Measurements from ENCODE around the gene BRWD1. TPM values are rescaled to one million over a fixed set of nuclear protein-coding genes. Genes with fewer than 3 reads are reported as not detected.

Gene BRWD1
- total and polyA plus RNA-seq, 2 of the 13 experiments (the other 11 are each of a cell fraction or from before 2014, with no cell fraction given) = 13.9 to 28.0 TPM

DNA sequence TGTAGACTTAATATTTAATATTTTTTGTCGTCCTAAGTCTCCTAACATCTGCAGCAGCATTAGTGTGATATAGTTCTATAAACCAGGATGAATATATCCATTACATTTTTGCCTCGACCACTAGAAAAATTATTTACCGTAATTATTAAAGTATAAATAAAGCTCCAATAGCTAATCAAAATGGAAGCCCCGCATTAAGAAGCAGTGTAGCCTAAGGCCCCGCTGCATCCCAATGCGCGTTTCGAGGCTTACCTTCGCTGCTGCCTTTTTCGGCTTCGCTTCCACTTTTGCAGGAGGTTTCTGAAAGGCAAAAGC is 34.6 kb upstream of the BRWD1 start (continued):
- TF ChIP-seq SNRNP70 (IDR thresholded peaks at IDR 0.05; ENCODE audit: low read depth, low read length) = no peak
- no peak for TF ChIP-seq EP300 (IDR thresholded peaks at IDR 0.05; ENCODE audit: low read depth in 2 of 2, low read length in 2 of 2)
- TF ChIP-seq EP300 (CRISPR knock-in tag; IDR thresholded peaks at IDR 0.05; ENCODE audit: borderline replicate concordance) = no peak
- TF ChIP-seq, protein P1, sequence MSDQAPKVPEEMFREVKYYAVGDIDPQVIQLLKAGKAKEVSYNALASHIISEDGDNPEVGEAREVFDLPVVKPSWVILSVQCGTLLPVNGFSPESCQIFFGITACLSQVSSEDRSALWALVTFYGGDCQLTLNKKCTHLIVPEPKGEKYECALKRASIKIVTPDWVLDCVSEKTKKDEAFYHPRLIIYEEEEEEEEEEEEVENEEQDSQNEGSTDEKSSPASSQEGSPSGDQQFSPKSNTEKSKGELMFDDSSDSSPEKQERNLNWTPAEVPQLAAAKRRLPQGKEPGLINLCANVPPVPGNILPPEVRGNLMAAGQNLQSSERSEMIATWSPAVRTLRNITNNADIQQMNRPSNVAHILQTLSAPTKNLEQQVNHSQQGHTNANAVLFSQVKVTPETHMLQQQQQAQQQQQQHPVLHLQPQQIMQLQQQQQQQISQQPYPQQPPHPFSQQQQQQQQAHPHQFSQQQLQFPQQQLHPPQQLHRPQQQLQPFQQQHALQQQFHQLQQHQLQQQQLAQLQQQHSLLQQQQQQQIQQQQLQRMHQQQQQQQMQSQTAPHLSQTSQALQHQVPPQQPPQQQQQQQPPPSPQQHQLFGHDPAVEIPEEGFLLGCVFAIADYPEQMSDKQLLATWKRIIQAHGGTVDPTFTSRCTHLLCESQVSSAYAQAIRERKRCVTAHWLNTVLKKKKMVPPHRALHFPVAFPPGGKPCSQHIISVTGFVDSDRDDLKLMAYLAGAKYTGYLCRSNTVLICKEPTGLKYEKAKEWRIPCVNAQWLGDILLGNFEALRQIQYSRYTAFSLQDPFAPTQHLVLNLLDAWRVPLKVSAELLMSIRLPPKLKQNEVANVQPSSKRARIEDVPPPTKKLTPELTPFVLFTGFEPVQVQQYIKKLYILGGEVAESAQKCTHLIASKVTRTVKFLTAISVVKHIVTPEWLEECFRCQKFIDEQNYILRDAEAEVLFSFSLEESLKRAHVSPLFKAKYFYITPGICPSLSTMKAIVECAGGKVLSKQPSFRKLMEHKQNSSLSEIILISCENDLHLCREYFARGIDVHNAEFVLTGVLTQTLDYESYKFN (CRISPR knock-in tag; conservative IDR thresholded peaks at IDR 0.05) = no peak
- 0 out of 2 replicates have a peak, but pooled peaks have one; percentile 24 for TF ChIP-seq IRF2 (CRISPR knock-in tag; IDR thresholded peaks at IDR 0.05)
- TF ChIP-seq NKX3-1 (CRISPR knock-in tag; IDR thresholded peaks at IDR 0.05) = 0 out of 2 replicates have a peak, but pooled peaks have one; percentile 9
- TF ChIP-seq ZNF788 (CRISPR knock-in tag; IDR thresholded peaks at IDR 0.05; ENCODE audit: borderline replicate concordance) = no peak
- no peak for TF ChIP-seq FOSL2 (CRISPR knock-in tag; IDR thresholded peaks at IDR 0.05)

DNA sequence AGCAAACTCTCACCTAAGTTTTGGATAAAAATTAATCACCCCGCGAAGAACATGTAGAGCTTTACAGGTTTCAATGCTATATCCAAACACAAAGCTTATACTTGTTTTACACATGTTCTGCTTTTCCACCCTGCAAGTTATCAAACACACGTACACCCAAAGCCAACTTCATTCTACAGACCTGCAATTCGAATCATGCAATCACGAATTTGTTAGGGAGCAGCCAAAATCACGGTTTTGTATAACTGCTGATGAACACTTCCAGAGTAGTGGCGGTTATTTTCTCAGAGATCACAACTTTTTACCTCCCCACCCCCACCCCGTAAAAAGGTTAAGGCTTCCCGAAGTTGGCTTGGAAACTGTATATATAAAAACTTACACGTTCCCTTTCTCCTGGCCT is 34.1 kb upstream of the BRWD1 start:
- intact Hi-C loops (cut with micrococcal nuclease; ENCODE audit: unreplicated experiment) (no loop called here), in situ Hi-C loops (cut with HindIII; ENCODE audit: extremely low pct_ligation_motif_present, low pct_unique_long_range_greater_than_20kb) (loop anchor here (5.0 to 10.0 kb wide), 2 partner anchors 40 to 97 kb away; partner anchors contain the start of gene LCA5L)
- Histone ChIP-seq H3K4me2 (ENCODE audit: low read depth, low read length) (peak overlapping the region; percentile 86), H3K27me3 (ENCODE audit: control insufficient read depth in 1 of 2, insufficient read depth in 2 of 2, low read length in 2 of 2) (no peaks in the 10 kb centered on the region; a peak in 1 of 5 replicates), H3K79me2 (ENCODE audit: insufficient read depth, low read length) (peaks cover 41% of the 10 kb centered on the region), H2AFZ (ENCODE audit: low read length) (no peak overlapping the region), H3K4me3 (replicated peaks in 1 of 3; ENCODE audit: insufficient read depth in 1 of 3, low read depth in 2 of 3, low read length in 3 of 3) (peak overlapping the region; percentile 97 to 99 (median 98)), H3K9me3 (ENCODE audit: low read length) (no peaks in the 10 kb centered on the region), H3K4me1 (ENCODE audit: insufficient read depth, low read length) (peaks cover 40% of the 10 kb centered on the region), H3K9ac (ENCODE audit: insufficient read depth, low read depth, low read length) (peak overlapping the region; percentile 94), H3K27ac (ENCODE audit: extremely low read length, insufficient read depth, low read length) (peak overlapping the region; percentile 92), H4K20me1 (ENCODE audit: insufficient read depth, low read length) (peaks cover 11% of the 10 kb centered on the region), H3K36me3 (replicated peaks in 1 of 2; ENCODE audit: control insufficient read depth in 1 of 2, insufficient read depth in 2 of 2, low read length in 2 of 2) (peaks cover 2 to 27% of the 10 kb centered on the region in 2 experiments; a peak in 4 of 5 replicates)
- no peak for DNase-seq (ENCODE audit: low spot score)
- no TSS peak for BruUV-seq (replicated peaks)
- CTCF ChIA-PET (ENCODE audit: low intra/inter-chr PET ratio, low total read pairs) = no interaction called here
- no peak for FAIRE-seq
- WGBS (ENCODE audit: low lambda C conversion rate) = 4% methylated on average over 10 of the region's 10 CpGs
- ATAC-seq = no peak
- POLR2A ChIA-PET = interaction anchor here (1.5 to 4.1 kb wide), 5 partner anchors 28 to 40 kb away, joined by 4 to 38 read pairs (median 10); partner anchors contain the start of gene BRWD1
- TF ChIP-seq ZEB1 (IDR thresholded peaks at IDR 0.05; ENCODE audit: insufficient replicate concordance, low read depth) (no peak), KIAA2018 (CRISPR knock-in tag; IDR thresholded peaks at IDR 0.05; ENCODE audit: borderline replicate concordance) (no peak)
- TF ChIP-seq, protein P2, sequence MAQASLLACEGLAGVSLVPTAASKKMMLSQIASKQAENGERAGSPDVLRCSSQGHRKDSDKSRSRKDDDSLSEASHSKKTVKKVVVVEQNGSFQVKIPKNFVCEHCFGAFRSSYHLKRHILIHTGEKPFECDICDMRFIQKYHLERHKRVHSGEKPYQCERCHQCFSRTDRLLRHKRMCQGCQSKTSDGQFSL (CRISPR knock-in tag; IDR thresholded peaks at IDR 0.05) = no peak
